Measurements from ENCODE around the gene SH3GL2. TPM values are rescaled to one million over a fixed set of nuclear protein-coding genes. Genes with fewer than 3 reads are reported as not detected.

SH3GL2 gene
- total and polyA plus RNA-seq, 9 of the 15 experiments (the other 6 are each of a cell fraction or from before 2014, with no cell fraction given), result not detected

GRCh38 chr9:17614903-17615302, 36.0 kb downstream of the SH3GL2 start (continued):
- TF ChIP-seq ZNF398 (CRISPR knock-in tag; IDR thresholded peaks at IDR 0.05), result no peak
- no peak for TF ChIP-seq NFXL1 (CRISPR knock-in tag; IDR thresholded peaks at IDR 0.05)

- FAIRE-seq, result no peak
- 0% methylated on average over 4 of the region's 4 CpGs for WGBS (ENCODE audit: insufficient coverage, low coverage, missing lambda C conversion rate)
- TF ChIP-seq EHMT2 (IDR thresholded peaks at IDR 0.05) (no peak), ZNF764 (CRISPR knock-in tag; IDR thresholded peaks at IDR 0.05; ENCODE audit: low read depth) (no peak), ZBTB40 (IDR thresholded peaks at IDR 0.05) (no peak), ZBTB40 (CRISPR knock-in tag; IDR thresholded peaks at IDR 0.05) (no peak)
These were observed 43.3 kb downstream of the SH3GL2 start for GRCh38 chr9:17622141-17622540.

More at GRCh38 chr9:17622141-17622540, 43.3 kb downstream of the SH3GL2 start:
- Histone ChIP-seq H3K4me3 (no peak overlapping the region), H3K27ac (ENCODE audit: extremely low read depth, low read depth, low read length) (no peak overlapping the region), H3K27me3 (ENCODE audit: control insufficient read depth in 2 of 2, insufficient read depth in 2 of 2, low read length in 2 of 2) (no peaks in the 10 kb centered on the region), H3K4me2 (ENCODE audit: insufficient read depth, low read length) (no peak overlapping the region), H4K20me1 (replicated peaks; ENCODE audit: control insufficient read depth, insufficient read depth, low read length) (no peaks in the 10 kb centered on the region), H3K4me1 (replicated peaks in 1 of 2; ENCODE audit: control insufficient read depth in 2 of 2, insufficient read depth in 2 of 2, low read length in 2 of 2) (no peaks in the 10 kb centered on the region), H3K9ac (ENCODE audit: insufficient read depth in 1 of 2, low read depth in 2 of 2, low read length in 2 of 2) (no peak overlapping the region), H3K9me1 (ENCODE audit: control insufficient read depth, insufficient read depth, low read length) (no peaks in the 10 kb centered on the region), H2AFZ (ENCODE audit: low read depth, low read length) (no peak overlapping the region), H3K9me3 (replicated peaks; ENCODE audit: control insufficient read depth, insufficient read depth, low read depth, low read length) (no peaks in the 10 kb centered on the region), H3K79me2 (ENCODE audit: control insufficient read depth, insufficient read depth, low read length) (no peaks in the 10 kb centered on the region), H3K36me3 (ENCODE audit: control insufficient read depth, insufficient read depth, low read length) (no peaks in the 10 kb centered on the region)
- in situ Hi-C loops (cut with MboI), result no loop called here
- ATAC-seq, result no peak
- no TSS peak for BruUV-seq (replicated peaks)
- CTCF ChIA-PET (ENCODE audit: low intra/inter-chr PET ratio), result no interaction called here
- no peak for DNase-seq (ENCODE audit: extremely low read depth in 1 of 4, low spot score in 3 of 4)
- POLR2A ChIA-PET, result no interaction called here
- intact Hi-C loops (cut with micrococcal nuclease), result no loop called here
